Measurements from ENCODE around the gene NFATC2.

- no peak for TF ChIP-seq POLR2AphosphoS5 (IDR thresholded peaks at IDR 0.05; ENCODE audit: low read depth, low read length)
- TF ChIP-seq REST (IDR thresholded peaks at IDR 0.05; ENCODE audit: insufficient read depth in 1 of 2, low read depth in 2 of 2, low read length in 2 of 2) = no peak
- TF ChIP-seq SIN3A (IDR thresholded peaks at IDR 0.05; ENCODE audit: borderline replicate concordance, insufficient read depth, low read length) = no peak
- no peak for TF ChIP-seq TAF1 (IDR thresholded peaks at IDR 0.05; ENCODE audit: borderline replicate concordance, insufficient read depth, low read length)
Measured at GRCh38 chr20:51514249-51514648, 28.3 kb downstream of the NFATC2 start.

Measured in PFSK-1 (cell line).